ENCODE results near the gene ADPRH. TPM values are rescaled to one million over a fixed set of nuclear protein-coding genes. Genes with fewer than 3 reads are reported as not detected.
A peak's percentile ranks its signal among the peaks of the same experiment; 100 is the strongest.

Gene ADPRH
- total RNA-seq, 1 experiment from 2014 or later = 4.7 TPM

- H3K79me2 ChIP-seq (ENCODE audit: low read length) = no peaks in the 10 kb centered on the region
- BruUV-seq (replicated peaks) = no TSS peak
- intact Hi-C loops (cut with micrococcal nuclease) = loop anchor here (5.0 kb wide), 1 partner anchor 48 kb away; the partner anchor contains the start of gene ADPRH
- no peak overlapping the region for H3K4me2 ChIP-seq (ENCODE audit: low read length)
- H3K9ac ChIP-seq (ENCODE audit: low read length) = no peak overlapping the region
- peaks cover 24% of the 10 kb centered on the region for H3K4me1 ChIP-seq (ENCODE audit: insufficient read depth, low read length)
- TF ChIP-seq EZH2phosphoT487 (IDR thresholded peaks at IDR 0.05; ENCODE audit: borderline replicate concordance, low read length) = no peak
- no peak for TF ChIP-seq CTCF (conservative IDR thresholded peaks at IDR 0.05; ENCODE audit: low read depth, low read length)
- no peak for TF ChIP-seq EZH2 (IDR thresholded peaks at IDR 0.05; ENCODE audit: low read length, unreplicated experiment)
- no peaks in the 10 kb centered on the region for H3K9me3 ChIP-seq (ENCODE audit: low read length)
- H3K9me2 ChIP-seq (replicated peaks; ENCODE audit: low read length) = no peaks in the 10 kb centered on the region
- H4K20me1 ChIP-seq (ENCODE audit: low read length) = no peaks in the 10 kb centered on the region
- ChIA-PET CTCF (no interaction called here), POLR2A (ENCODE audit: unreplicated experiment) (no interaction called here)
- H3K27me3 ChIP-seq (ENCODE audit: low read length) = no peaks in the 10 kb centered on the region
- no peak for DNase-seq
- no peak for ATAC-seq
- no peaks in the 10 kb centered on the region for H3F3A ChIP-seq (ENCODE audit: low read length, unreplicated experiment)
- H3K4me3 ChIP-seq (ENCODE audit: low read length) = no peak overlapping the region
- H3K36me3 ChIP-seq (ENCODE audit: low read depth, low read length) = no peaks in the 10 kb centered on the region
- no peak overlapping the region for H3K27ac ChIP-seq (ENCODE audit: low read length)
- H2AFZ ChIP-seq (ENCODE audit: low read length) = no peak overlapping the region
Measured at GRCh38 chr3:119625451-119626153, 46.3 kb downstream of the ADPRH start.

- intact Hi-C loops (cut with micrococcal nuclease) = loop anchor here (5.0 kb wide), 1 partner anchor 49 kb away; the partner anchor contains the start of gene ADPRH
- H2AFZ ChIP-seq (ENCODE audit: low read length) = no peak overlapping the region
- no peaks in the 10 kb centered on the region for H3K36me3 ChIP-seq (ENCODE audit: low read depth, low read length)
- no peak overlapping the region for H3K4me2 ChIP-seq (ENCODE audit: low read length)
- peaks cover 27% of the 10 kb centered on the region for H3K4me1 ChIP-seq (ENCODE audit: insufficient read depth, low read length)
- no peaks in the 10 kb centered on the region for H3K9me3 ChIP-seq (ENCODE audit: low read length)
- H3K27me3 ChIP-seq (ENCODE audit: low read length) = no peaks in the 10 kb centered on the region
- H3K9me2 ChIP-seq (replicated peaks; ENCODE audit: low read length) = no peaks in the 10 kb centered on the region
- no peaks in the 10 kb centered on the region for H4K20me1 ChIP-seq (ENCODE audit: low read length)
- BruUV-seq (replicated peaks) = no TSS peak
- ATAC-seq (peak; percentile 34), DNase-seq (no peak)
- CTCF ChIA-PET = no interaction called here
- no peak overlapping the region for H3K4me3 ChIP-seq (ENCODE audit: low read length)
- POLR2A ChIA-PET (ENCODE audit: unreplicated experiment) = no interaction called here
- TF ChIP-seq CTCF (conservative IDR thresholded peaks at IDR 0.05; ENCODE audit: low read depth, low read length) = no peak
- TF ChIP-seq EZH2 (IDR thresholded peaks at IDR 0.05; ENCODE audit: low read length, unreplicated experiment) = no peak
- TF ChIP-seq EZH2phosphoT487 (IDR thresholded peaks at IDR 0.05; ENCODE audit: borderline replicate concordance, low read length) = no peak
- no peak overlapping the region for H3K9ac ChIP-seq (ENCODE audit: low read length)
- no peaks in the 10 kb centered on the region for H3F3A ChIP-seq (ENCODE audit: low read length, unreplicated experiment)
- no peaks in the 10 kb centered on the region for H3K79me2 ChIP-seq (ENCODE audit: low read length)
- no peak overlapping the region for H3K27ac ChIP-seq (ENCODE audit: low read length)
Measured at GRCh38 chr3:119626196-119626595, 46.9 kb downstream of the ADPRH start.

- no peaks in the 10 kb centered on the region for H3K9me3 ChIP-seq (ENCODE audit: low read length)
- H3K27me3 ChIP-seq (ENCODE audit: low read length) = no peaks in the 10 kb centered on the region
- no peaks in the 10 kb centered on the region for H3K9me2 ChIP-seq (replicated peaks; ENCODE audit: low read length)
- no peak overlapping the region for H3K4me2 ChIP-seq (ENCODE audit: low read length)
- ChIA-PET CTCF (no interaction called here), POLR2A (ENCODE audit: unreplicated experiment) (no interaction called here)
- H3K4me3 ChIP-seq (ENCODE audit: low read length) = no peak overlapping the region
- DNase-seq (no peak), ATAC-seq (no peak)
- BruUV-seq (replicated peaks) = no TSS peak
- no peaks in the 10 kb centered on the region for H3F3A ChIP-seq (ENCODE audit: low read length, unreplicated experiment)
- intact Hi-C loops (cut with micrococcal nuclease) = loop anchor here (5.0 kb wide), 1 partner anchor 50 kb away; the partner anchor contains the start of gene ADPRH
- TF ChIP-seq CTCF (conservative IDR thresholded peaks at IDR 0.05; ENCODE audit: low read depth, low read length) (no peak), EZH2 (IDR thresholded peaks at IDR 0.05; ENCODE audit: low read length, unreplicated experiment) (no peak), EZH2phosphoT487 (IDR thresholded peaks at IDR 0.05; ENCODE audit: borderline replicate concordance, low read length) (no peak)
- H3K9ac ChIP-seq (ENCODE audit: low read length) = no peak overlapping the region
- H3K4me1 ChIP-seq (ENCODE audit: insufficient read depth, low read length) = peaks cover 34% of the 10 kb centered on the region
- H3K79me2 ChIP-seq (ENCODE audit: low read length) = no peaks in the 10 kb centered on the region
- H2AFZ ChIP-seq (ENCODE audit: low read length) = no peak overlapping the region
- no peaks in the 10 kb centered on the region for H3K36me3 ChIP-seq (ENCODE audit: low read depth, low read length)
- H4K20me1 ChIP-seq (ENCODE audit: low read length) = no peaks in the 10 kb centered on the region
- no peak overlapping the region for H3K27ac ChIP-seq (ENCODE audit: low read length)
Measured at GRCh38 chr3:119627461-119627860, 48.2 kb downstream of the ADPRH start.

Measured in PC-3 (cell line).